ENCODE data around the gene HOXA3.

HOXA3 gene

DNA sequence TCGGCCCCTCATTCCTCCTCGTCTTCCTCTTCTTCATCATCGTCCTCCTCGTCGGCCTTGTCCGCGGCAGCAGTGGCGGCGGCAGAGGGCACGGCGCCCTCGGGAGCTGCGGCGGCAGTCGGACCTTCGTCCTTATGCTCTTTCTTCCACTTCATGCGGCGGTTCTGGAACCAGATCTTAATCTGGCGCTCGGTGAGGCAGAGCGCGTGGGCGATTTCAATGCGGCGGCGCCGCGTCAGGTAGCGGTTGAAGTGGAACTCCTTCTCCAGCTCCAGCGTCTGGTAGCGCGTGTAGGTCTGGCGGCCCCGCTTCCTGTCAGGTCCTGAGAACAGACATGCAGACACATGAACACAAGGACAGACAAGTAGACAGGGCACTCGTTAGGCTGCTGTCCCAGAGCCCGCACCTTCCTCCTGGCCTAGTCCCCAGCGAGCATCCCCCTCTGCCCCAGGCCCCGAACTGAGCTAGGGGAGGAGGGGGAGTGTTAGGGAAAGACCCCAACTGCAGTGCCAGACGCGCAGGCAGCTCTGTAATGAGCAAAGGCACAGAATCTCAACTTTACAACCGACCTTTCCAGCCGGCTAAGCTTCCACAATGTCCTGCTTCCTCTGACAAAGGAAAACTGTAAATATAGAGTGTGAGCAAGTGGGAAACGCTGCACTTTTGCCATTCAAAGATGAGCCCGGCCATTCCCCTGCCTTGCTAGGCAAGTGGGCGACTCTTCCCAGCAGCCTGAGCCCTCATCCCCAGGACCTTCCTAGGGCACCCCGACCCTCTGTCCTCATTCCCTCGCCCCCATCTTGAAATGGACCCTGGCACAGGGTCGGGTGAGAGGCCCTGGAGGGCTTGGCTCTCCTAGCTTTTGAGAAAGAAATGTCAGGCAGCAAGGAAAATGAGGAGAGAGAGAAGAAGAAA lies 2.8 kb upstream of the HOXA3 start:
- DNase-seq: no peak

DNA sequence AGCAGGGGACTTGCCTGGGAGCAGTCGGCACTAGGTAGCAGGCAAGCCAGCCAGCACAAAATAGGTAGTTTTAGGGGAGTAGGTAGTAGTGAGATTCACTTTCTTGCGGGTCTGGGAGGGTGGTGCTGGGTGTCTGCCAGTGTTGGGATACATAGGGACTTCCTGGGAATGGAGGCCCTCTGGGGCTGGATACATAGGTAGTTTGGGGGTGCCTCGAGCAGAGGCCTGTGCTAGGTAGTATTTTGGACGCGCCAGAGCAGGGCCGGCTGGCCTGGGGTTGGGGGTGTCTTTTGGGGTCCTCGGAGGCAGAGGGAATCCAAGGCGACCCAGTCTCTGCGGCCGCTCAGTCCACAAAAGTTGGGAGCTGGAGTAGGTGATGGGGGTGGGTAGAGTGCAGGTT lies 2.0 kb upstream of the HOXA3 start:
- DNase-seq: no peak

DNA sequence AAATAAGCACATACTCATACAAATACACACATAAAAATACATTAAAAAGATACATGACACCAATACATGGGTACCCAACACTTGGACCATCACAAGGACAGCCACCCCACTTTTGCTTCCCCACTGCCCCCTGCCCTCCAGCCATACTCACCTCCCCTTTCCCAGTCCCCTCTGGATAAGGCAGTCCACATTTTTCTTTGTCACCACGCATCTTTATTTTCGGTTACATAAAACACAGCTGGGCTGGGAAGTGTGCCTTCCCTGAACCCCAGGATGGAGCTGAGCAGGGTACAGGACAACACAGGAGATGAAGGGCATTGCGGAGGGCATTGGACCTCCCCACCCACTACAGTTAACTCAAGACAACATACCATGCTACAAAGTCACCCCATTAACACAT lies 1.1 kb upstream of the HOXA3 start:
- DNase-seq: no peak

DNA sequence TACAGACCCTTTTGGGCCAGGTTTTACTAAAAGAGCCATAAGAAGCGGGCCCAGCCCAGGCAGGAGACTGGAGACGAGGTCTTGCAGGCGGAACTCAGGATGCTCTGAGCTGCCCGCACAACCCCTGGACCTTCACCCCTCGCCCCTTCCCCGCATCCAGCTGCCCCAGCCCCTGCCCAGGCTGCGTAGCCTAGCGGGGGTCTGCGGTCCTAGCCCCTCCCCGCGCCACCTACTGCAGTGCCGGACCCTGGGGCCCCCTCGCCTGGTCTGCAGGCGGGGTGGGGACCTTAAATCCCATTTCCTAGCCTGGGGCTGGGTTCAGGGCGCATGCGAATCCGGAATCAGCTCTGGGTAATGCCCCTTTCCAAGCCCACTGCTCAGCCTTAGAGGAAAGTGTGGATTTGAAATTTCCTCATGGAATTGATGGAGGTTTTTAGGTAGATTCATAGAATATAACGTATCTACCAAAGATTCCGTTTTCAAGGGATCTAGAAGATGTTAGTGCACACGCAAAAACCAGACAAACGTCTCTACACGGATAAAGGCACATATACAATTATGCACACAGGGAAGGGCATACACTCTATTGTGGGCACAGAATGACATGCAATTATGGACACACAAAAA lies 546 bp upstream of the HOXA3 start:
- no peak for DNase-seq

DNA sequence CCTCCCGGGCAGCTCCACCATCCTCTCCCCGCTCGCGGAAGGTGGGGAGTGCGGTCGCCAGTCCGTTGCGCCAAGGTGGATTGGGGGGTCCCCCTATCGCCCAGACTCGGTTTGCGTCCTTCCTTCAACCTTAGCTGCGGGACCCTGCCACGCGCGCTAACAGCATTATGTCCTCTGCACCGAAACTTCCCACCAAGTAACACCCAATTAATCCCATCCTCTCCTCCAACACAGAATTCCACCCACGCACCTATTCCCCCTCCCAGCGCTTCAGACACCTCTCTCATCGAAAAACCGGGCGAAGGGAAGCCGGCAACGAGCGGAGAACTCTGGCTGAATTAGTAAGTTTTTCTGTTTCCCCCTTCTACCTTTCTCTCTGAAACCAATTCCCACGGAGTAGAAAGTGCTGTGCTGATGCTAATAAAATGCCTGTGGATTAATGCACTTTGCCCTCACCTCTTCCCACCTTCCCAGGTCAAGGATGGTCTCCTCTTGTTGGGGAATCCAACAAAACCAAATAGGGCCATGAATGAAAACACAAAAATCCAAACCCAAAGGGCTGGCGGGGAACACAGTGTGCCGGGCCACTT lies 947 bp downstream of the HOXA3 start:
- DNase-seq: no peak

DNA sequence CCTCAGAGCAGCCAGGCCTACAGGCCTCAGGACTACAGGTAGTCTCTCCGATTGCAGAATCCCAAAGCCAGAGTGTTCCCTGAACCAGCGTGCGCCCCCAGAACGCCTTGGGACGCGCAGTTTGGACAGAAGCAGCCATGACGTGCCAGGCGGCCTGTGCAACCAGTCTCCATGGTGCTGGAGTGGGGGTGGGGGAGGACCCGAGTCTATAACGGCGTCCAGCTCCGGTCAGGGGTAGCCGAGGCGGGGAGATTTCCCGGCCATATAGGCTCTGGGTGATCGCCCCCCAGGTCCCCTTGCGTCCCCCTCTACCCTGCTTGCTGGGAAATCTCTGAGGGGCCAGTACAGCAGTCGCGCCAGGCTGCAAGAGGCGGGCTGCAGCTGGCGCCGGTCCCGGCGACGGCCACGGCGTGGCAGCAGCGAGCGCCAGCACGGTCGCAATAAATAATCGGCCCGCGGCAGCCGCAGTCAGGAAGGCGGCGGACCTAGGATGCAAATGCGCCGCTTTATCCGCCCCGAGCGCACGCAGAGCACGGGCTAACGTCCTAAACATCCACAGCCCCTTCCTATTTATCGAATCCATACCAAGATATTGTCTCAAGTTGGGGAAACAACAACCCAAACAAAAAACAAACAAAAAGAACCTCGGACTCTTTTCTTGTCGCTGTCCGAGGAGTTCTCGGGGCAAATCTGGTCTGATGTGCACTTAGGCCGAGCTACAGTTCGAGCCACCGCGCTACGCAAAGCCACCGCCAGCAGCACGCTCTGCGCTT lies 1.6 kb downstream of the HOXA3 start:
- peak; percentile 54 for DNase-seq

DNA sequence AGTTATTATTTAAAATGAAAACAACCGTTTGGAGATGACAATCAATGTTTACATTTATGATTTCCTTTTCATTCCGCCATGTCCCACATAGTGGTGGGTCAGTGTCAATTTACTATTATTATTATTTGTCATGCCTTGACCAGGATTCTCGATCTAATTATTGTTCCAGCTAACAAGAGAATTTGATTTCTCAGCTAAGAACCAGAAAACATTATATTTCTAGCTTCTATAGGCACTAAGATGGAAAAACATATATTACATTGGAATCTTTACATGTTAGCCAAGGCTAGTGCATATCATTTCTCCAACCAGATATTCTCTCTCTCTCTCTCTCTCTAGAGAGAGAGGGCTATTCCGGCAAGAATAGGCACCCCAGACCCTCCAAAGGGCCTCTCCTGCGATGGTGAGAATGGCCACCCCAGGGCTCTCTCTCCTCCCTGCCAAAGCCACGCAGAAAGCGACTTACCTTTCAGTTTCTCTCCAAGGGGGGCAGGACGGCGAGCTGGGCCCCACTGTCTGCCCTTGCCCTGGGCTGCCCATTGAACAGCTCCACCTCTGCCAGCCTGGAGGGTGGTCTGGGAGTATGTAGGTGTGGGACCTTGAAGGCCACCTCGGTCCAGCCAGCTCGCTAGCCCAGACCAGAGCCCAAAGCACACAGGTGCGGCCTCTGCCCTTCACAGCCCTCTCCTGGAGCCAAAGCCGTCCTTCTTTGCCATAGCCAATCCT lies 2.4 kb downstream of the HOXA3 start:
- DNase-seq: no peak

DNA sequence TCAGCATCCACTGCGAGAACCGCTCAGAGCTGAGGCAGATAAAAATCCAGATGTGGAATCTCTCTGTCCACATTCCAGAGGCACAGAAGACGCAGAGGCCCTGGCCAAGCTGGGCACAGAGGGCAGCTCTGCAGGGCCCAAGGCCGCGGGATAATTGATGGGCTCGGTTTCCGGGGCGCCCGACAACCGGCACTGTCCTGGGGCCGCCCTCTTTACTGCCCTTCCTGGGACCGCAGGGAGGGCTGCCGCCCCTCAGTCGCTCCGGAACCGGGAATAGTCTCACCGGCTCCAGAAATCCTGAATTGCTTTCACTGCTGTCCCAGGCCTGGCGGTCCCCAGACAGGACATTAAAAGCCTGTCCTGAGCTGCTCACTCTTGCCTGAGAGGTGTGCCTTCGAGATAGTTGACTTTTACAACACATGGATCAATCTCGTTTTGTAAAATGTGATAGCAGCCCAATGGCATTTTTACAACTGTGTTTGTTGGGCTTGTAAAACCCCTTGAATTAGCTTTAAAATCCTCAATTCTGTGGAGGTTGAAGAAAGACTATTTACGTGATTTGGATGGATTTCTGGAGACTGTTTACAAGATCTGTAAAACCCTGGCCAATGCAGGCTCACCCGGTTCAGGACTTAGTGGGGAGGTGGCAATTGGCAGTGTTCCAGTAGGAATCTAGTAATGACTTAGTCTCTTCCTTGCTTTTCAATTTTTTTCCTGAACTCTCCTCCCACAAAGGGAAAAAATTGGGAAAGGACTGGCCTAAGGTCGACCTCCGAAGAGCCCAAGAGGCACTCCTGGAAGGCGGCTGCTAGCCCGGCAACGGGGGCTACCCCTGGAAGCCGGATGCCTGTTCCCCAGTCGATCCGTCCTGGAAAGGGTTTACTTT lies 3.4 kb downstream of the HOXA3 start:
- DNase-seq: no peak

DNA sequence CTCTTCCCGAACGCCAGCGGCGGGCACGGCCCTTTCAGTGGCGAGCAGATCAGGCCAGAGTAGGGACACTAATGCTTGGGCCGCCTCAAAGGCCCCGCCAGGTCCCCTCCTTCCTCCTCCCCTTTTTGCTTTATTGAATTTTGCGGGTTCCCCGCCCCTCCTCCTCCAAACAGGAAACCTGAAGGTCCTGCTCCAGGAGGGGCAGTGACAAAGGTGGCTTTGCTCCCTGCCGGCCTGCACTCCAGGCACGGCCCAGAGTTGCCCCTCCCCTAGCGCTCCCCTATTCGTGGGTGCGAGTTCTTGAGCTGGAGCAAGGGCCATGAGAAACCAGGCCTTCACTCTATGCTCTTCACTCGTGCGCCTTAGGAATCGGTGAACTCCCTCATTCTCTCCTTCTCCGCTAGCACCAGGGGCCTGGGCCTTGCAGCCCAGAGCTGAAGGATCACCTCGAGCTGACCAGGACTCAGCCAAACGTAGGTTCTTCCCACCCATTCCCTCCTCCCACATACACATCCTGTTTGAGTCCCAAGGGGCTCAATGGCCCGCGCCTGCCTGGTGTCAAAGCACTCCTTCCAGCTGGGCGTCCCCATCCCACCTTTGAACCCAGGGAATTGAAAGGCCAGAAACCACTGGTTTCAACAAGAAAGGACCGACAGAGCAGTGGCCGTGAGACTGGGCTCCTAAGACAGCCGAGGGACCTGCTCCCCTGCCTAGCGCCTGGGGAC lies 4.2 kb downstream of the HOXA3 start:
- DNase-seq: no peak

DNA sequence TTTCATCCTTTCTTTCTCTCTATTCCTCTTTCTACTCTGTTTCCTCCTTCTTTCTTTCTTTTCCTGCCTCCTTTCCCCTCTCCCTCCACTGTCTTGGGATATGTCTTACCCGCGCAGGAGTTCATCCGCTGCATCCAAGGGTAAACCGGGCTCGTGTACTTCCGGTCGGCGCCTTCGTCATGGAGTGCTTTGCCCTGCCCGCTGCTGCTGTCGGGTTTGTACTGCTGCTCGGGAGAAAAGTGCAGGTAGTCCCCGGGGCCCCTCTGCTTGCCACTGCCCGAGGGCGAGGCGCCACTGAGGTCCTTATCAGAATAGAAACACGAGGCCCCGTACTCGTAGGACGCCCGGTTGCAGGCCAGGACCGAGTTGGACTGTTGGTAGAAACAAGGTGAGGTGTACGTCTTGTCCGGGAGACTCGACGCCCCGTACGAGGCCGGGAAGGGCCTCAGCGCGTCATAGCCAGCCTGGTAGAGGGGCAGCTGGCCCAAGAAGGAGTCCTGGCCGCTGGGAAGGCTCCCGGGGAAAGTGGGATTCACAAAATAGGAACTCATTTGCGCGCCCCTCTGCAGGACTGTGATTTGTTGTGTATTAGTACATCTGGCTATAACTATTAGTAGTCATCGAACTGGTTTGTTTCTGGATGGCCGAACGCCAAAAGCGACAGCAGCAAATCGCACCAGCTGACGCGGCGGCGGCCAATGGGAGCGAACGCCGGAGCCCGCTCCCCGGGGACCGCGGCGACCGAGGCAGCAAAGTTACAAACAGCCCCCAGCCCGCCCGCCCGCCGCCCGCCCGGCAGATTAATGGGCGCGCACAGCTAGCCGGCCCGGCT lies 5.0 kb downstream of the HOXA3 start, which contains the start of gene HOXA6:
TSS of gene HOXA6 (minus strand) at position 576 of the 832 bp plus-strand sequence. CDS start at position 551, 25 bp downstream.
- DNase-seq: no peak

DNA sequence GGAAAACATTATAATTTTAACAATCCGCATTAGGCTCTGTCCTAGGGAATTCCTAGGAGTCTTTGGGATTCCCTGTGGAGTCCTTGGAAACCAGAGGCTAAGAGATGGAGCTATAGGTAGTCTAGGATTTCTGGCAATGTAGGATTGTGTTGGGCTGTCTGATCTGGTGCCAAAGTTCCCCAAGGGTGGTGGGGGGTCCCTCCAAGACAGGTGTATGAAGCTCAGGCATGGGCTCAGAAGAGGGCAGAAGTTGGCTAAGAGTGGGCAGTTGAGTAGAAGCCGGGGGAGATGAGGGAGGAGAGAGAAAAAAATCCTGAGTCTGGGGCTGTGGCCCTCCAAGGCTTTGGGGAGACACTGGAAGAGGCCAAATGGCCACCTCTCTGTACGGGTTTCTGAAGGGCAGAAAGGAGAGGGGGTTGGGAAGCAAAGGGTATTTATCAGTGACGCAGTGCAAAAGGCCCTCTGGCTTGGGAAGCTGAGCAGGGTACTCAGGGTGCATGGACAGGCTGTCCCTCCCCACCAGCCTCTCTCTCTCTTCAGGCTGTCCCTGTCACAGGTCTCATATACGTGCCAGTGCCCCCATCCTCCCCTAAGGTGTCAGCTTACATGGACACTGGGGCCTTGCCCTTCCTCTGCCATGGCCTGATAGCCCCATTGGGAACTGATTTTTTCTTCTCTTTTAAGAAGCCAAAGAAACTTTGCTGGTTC lies 5.7 kb downstream of the HOXA3 start:
- no peak for DNase-seq

DNA sequence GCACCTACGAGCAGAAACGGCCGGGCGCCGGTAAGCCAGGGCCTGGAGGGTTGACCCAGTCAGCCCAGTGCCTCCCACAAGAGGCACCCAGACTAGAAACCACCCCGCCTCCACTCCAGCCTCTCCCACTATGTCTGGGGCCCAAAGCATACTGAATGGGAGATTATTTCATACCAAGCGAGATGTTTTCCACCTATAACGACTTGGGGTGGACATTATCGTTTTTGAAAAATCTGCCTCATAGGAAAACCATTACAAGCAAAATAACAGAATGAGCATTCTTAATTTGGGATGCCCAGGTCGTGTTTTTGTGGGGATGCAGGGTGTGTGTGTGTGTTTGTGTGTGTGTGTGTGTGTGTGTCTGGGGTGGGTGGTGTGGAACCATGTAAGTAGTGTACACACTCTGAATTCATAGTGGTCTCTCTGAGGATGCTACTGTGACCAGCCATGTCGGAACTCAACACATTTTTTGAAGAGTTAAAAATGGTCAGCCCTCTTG lies 6.4 kb downstream of the HOXA3 start:
- DNase-seq: no peak

DNA sequence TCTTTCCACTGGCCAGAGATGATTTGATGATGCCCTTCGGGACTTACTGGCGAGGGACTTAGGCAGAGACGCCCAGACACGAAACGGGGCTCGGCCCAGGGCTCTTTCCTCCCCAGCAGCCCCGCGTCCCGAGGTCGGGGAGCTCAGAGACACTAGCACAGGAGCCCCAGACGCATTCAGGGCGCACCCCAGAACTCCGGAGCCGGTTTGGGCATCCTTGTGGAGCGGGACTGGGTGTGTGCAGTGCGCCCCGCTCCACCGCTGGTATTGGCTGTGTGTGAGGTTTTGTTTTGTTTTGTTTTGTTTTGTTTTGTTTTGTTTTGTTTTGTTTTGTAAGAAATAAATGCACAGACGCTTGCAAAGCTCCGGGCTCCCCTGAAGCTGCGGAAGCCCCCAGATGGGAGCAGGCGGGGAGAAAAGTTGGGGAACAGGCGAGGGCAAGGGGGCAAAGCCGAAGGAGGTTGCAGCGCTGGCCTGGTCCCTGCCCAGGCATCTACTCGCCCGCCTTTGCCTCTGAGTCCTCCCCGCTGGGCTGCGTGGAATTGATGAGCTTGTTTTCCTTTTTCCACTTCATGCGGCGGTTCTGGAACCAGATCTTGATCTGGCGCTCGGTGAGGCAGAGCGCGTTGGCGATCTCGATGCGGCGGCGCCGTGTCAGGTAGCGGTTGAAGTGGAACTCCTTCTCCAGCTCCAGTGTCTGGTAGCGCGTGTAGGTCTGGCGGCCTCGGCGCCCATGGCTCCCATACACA lies 7.0 kb downstream of the HOXA3 start:
- DNase-seq: no peak

DNA sequence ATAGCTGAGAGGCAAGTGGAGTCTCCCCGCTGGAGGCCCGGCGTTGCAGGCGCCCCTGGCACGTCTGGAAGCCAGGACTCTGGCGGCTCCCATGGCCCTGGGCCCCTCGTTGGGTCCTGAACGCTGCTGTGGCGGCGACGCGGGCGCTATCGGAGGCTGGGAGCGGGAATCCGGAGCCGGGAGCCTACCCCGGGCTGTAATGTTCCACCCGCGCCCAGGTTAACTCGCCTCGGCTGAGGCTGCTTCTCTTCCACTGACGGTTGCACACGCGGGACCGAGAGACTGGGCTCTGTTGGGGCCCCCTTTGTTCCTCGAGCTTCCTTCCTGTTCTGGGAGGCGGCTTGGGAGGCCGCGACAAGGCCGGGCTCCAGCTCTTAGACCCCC lies 7.6 kb downstream of the HOXA3 start:
- no peak for DNase-seq

DNA sequence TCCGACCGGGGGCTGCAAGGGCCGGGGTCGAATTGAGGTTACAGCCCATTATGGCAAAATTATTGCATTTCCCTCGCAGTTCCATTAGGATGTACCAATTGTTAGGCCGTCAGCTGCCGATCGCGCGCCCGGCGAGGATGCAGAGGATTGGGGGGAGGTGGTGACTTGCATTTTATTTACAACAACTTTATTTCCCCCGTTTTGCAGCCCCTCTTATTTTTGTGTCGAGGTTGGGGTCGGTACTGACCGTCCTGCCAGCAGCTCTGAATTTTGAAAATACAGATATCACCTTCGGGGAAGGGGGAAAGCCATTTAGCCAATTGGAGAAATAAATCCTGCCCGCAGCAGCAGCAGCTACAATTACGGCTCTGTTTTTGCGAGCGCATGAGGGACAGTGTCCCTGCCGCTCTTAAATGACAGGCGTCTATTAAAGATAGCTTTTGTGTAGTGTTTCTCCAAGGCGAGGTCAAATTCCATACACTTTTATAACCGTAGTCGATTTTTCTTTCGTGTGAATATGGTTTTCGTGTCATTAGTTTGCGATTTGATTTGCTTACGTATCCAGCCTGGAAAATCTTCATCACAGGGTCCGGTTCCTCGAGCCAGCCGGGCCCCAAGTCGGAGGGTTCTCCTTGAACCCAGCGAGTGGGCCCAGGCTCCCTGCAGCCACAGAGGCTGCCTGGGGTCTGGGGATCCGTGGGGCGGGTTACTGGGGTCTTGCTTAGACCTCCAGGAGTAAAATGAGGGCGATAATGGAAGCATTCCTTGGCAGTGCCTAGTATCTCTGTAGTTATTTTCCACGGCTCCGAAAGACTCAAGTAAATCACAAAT lies 8.2 kb downstream of the HOXA3 start:
- no peak for DNase-seq

DNA sequence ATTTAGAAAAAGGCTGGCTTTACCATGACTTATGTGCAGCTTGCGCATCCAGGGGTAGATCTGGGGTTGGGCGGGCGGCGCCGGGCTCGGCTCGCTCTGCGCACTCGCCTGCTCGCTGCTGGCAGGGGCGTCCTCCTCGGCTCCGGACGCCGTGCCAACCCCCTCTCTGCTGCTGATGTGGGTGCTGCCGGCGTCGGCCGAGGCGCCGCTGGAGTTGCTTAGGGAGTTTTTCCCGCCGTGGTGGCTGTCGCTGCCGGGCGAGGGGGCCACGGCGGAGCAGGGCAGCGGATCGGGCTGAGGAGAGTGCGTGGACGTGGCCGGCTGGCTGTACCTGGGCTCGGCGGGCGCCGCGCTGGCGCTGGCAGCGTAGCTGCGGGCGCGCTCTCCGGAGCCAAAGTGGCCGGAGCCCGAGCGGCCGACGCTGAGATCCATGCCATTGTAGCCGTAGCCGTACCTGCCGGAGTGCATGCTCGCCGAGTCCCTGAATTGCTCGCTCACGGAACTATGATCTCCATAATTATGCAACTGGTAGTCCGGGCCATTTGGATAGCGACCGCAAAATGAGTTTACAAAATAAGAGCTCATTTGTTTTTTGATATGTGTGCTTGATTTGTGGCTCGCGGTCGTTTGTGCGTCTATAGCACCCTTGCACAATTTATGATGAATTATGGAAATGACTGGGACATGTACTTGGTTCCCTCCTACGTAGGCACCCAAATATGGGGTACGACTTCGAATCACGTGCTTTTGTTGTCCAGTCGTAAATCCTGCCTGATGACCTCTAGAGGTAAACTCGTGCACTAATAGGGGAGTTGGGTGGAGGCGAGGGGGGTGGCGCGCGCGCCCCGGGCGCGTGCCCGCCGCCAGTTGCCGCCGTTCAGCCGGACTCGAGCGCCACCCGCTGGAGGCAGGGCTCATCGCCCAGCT lies 9.1 kb downstream of the HOXA3 start, which contains the start of gene HOXA5:
TSS of gene HOXA5 (minus strand) at position 659 of the 927 bp plus-strand sequence. CDS start at position 585, 74 bp downstream.
- DNase-seq: no peak

All from activated effector memory CD4-positive, alpha-beta T cell treated with Interleukin-2 at 50 U/mL for 16 hours (primary cell).